Smooth muscle cell of the umbilical artery (primary cell): ENCODE measurements around the gene NIF3L1. TPM values are rescaled to one million over a fixed set of nuclear protein-coding genes. Genes with fewer than 3 reads are reported as not detected.

ENCODE experiments used
- total RNA-seq: library from RNA; depleted of rRNA; stranded (reverse); fragments of >200 nt; gene quantifications from 2 replicates; pipeline ENCODE4 v1.2.3, GENCODE V29; 2014

NIF3L1 gene
- total RNA-seq = 18.7 and 21.7 TPM in 2 replicates

GRCh38 chr2:200888704-200889625 is at the start of gene NIF3L1, which contains the start of gene PPIL3:
Gene NIF3L1, plus strand, starts transcription at chr2:200889371. Its CDS starts 2,573 bp downstream, at chr2:200891944.
Gene PPIL3, minus strand, starts transcription at chr2:200889077. Its CDS starts 1,462 bp downstream, at chr2:200887615.

GRCh38 chr2:200864176-200865034 is 24.8 kb upstream of the NIF3L1 start, which contains the start of gene CLK1:
Gene CLK1, minus strand, starts transcription at chr2:200864658. Its CDS starts 2,796 bp downstream, at chr2:200861862.

Other genes starting within 250 kb of the NIF3L1 start
- gene BZW1, start 77.5 kb upstream of the NIF3L1 start, total RNA-seq = 359 and 573 TPM in 2 replicates
- gene CLK1, start 24.7 kb upstream of the NIF3L1 start, total RNA-seq = 64.7 and 74.4 TPM in 2 replicates
- gene PPIL3, start 294 bp upstream of the NIF3L1 start, total RNA-seq = 50.9 and 65.3 TPM in 2 replicates
- gene ORC2, start 74.3 kb downstream of the NIF3L1 start, total RNA-seq = 11.6 and 17.0 TPM in 2 replicates
- 11.6 and 14.7 TPM in 2 replicates for gene HYCC2, start 182.3 kb downstream of the NIF3L1 start, total RNA-seq
- 50.7 and 81.4 TPM in 2 replicates for gene NDUFB3, start 182.6 kb downstream of the NIF3L1 start, total RNA-seq
- 91.2 and 126 TPM in 2 replicates for gene CFLAR, start 226.8 kb downstream of the NIF3L1 start, total RNA-seq